Mucosa of descending colon (tissue), 3 donors: ENCODE data around the gene DOCK10. TPM values are rescaled to one million over a fixed set of nuclear protein-coding genes. Genes with fewer than 3 reads are reported as not detected.

Experiments
- ATAC-seq: fragments of 200-7000 bp; cut with Tn5 transposase; one replicate; pipeline ENCODE4 v1.9.1; 2020; ENCODE audit warnings: mild to moderate bottlenecking, moderate library complexity
- DNase-seq, 3 donors: peaks; one replicate each; pipeline ENCODE4 v3.0.0-alpha.2; 2020
- H3K36me3 ChIP-seq: fragments of 200-600 bp; one replicate; pipeline ENCODE4 v1.8.0; 2021; ENCODE audit warnings: low read depth, mild to moderate bottlenecking
- H3K4me1 ChIP-seq: fragments of 200-600 bp; one replicate; pipeline ENCODE4 v1.8.0; 2021; ENCODE audit warnings: low read depth, mild to moderate bottlenecking
- H3K4me3 ChIP-seq: fragments of 200-600 bp; one replicate; pipeline ENCODE4 v1.8.0; 2021; ENCODE audit warnings: mild to moderate bottlenecking
- H3K9me3 ChIP-seq: fragments of 200-600 bp; one replicate; pipeline ENCODE4 v1.8.0; 2021; ENCODE audit warnings: mild to moderate bottlenecking
- CTCF ChIP-seq: fragments of 200-600 bp; IDR thresholded peaks from one replicate; pipeline ENCODE4 v1.8.0; 2022; ENCODE audit warnings: antibody characterized with exemption, mild to moderate bottlenecking
- intact Hi-C, 2 donors: fragments of 100-400 bp; cut with DNase I in 1 of 2; cut with micrococcal nuclease in 1 of 2; formaldehyde crosslinking; loops; one replicate each; pipeline versions ENCODE4 v1.11.0 to v1.11.1; 2022; cut with DNase I, micrococcal nuclease
- total RNA-seq, 3 donors: library from RNA; stranded (reverse); fragmentation: NEBNext Ultra II Directional in 2 of 3; extraction: Animal tissue kit (Norgen Biotek cat#: 25700) in 2 of 3; gene quantifications; one replicate each; pipeline versions ENCODE4 v1.2.1 to v1.2.4, GENCODE V29; 2021 to 2023
- donor health status: DM: no; HTN: no; CAD: no; lungs with moderate emphysema.
- donor health status: DM: no; HTN: no; CAD: no.
- donor health status: DM: no; HTN: yes; CAD: no.

The DOCK10 gene
- total RNA-seq, 3 donors from 2014 or later: 13.3 to 20.6 (median 14.7) TPM

DNA sequence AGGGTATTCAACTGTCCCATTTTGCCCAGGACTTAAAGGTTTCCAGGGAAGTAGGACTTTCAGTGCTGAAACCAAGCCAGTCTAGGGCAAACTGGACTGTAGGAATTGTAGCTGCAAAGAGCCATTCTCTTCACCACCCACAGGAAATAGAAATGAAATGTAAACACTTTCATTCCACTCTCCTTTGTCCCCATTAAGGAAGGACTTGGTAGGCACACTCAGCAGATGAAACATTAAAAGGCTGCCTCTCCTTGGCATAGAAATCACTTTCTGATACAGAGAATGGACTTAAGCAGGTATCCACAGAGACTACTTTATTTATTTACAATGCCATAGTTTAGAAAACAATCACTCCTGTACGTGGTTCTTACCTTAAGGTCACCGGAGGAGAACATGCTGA, 223.2 kb downstream of the DOCK10 start:
- DNase-seq (no peak), ATAC-seq (no peak)
- no peaks in the 10 kb centered on the region for H3K9me3 ChIP-seq
- H3K4me3 ChIP-seq: no peak overlapping the region
- no peaks in the 10 kb centered on the region for H3K4me1 ChIP-seq
- TF ChIP-seq CTCF: no peak
- H3K36me3 ChIP-seq: no peaks in the 10 kb centered on the region
- intact Hi-C loops: no loop called here

GRCh38 chr2:224817676-224818075, 224.6 kb downstream of the DOCK10 start:
- H3K9me3 ChIP-seq: no peaks in the 10 kb centered on the region
- TF ChIP-seq CTCF: no peak
- H3K4me1 ChIP-seq: no peaks in the 10 kb centered on the region
- no peaks in the 10 kb centered on the region for H3K36me3 ChIP-seq
- intact Hi-C loops: no loop called here
- ATAC-seq: no peak
- no peak for DNase-seq
- no peak overlapping the region for H3K4me3 ChIP-seq

GRCh38 chr2:224816816-224817215, 225.5 kb downstream of the DOCK10 start:
- no peak for ATAC-seq
- no peak for DNase-seq
- Histone ChIP-seq H3K9me3 (no peaks in the 10 kb centered on the region), H3K36me3 (no peaks in the 10 kb centered on the region), H3K4me3 (no peak overlapping the region), H3K4me1 (no peaks in the 10 kb centered on the region)
- no peak for TF ChIP-seq CTCF
- intact Hi-C loops: no loop called here

- Histone ChIP-seq H3K9me3 (no peaks in the 10 kb centered on the region), H3K36me3 (no peaks in the 10 kb centered on the region), H3K4me3 (no peak overlapping the region), H3K4me1 (no peaks in the 10 kb centered on the region)
- no peak for TF ChIP-seq CTCF
- ATAC-seq (no peak), DNase-seq (no peak)
- intact Hi-C loops: no loop called here
Measured at GRCh38 chr2:224813578-224813977, 228.7 kb downstream of the DOCK10 start.

GRCh38 chr2:224807153-224807964, 234.9 kb downstream of the DOCK10 start:
- no peak overlapping the region for H3K4me3 ChIP-seq
- intact Hi-C loops: no loop called here
- DNase-seq: peak in 1 of 3 donors; percentile 7
- no peaks in the 10 kb centered on the region for H3K9me3 ChIP-seq
- H3K36me3 ChIP-seq: no peaks in the 10 kb centered on the region
- no peak for TF ChIP-seq CTCF
- ATAC-seq: no peak
- no peaks in the 10 kb centered on the region for H3K4me1 ChIP-seq
